ENCODE data around the gene TRIM2.

Gene TRIM2

DNA sequence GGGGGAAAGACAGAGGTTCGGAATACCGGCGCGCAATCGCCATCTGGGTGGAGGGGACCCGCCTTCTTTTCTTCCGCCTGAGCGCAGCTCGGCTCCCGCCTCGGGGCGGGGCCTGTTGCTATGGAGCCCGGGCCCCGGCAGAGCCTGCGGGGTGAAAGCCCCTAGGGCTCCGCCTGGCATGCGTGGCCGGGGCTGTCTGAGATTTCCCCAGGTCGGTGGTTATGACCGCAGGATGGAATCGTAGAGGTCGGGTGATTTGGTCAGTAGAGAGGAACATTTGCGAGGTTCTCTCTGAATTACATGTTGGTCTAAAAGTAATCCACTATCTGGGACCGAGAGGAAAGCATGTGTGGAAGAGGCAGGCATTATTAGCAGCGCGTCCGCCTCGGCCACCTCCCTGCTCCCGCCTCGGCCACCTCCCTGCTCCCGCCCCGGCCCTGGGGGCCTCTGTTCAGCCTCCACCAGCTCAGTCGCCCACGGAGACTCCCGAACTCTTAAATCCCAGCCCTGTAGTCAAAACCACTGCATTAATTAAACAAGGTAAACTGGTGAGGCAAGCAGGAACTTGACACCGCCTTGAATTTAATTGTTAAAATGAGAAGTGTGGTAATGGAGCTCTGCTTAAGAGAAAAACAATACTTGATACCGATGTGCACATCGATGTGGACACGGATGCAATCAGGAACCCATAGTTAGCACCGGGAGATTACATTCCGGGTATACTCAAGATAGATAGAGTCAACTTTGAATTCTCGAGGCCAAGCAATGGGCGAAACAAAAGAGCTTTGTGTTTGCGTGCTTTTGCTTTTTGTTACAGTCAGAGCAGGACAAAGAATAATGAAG lies 45.2 kb downstream of the TRIM2 start:
- H3K4me3 ChIP-seq (ENCODE audit: control insufficient read depth, low read depth, low read length) = peak overlapping the region; percentile 55
- peak; percentile 53 for DNase-seq (ENCODE audit: low read depth)
- no peak for TF ChIP-seq CTCF (conservative IDR thresholded peaks at IDR 0.05; ENCODE audit: control insufficient read depth, insufficient read depth, low read depth, low read length)

DNA sequence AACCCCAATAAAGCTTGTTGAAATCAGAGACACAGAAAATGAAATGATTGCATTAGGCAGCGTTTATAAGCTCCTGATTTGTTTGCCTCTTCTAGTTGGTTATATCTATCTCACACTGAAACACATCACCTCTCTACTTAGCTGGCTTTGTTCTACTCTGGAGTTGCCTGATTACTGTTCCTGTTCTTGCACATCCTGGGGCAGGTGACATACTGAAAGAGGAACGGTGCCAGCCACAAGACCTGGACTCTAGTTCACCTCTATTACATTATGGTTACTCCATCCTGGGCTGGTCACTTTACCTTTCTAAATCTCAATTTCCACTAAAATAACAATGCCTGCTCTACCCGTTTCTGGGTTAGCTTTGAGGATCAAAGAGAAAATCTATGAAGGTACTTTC lies 47.9 kb downstream of the TRIM2 start:
- DNase-seq (ENCODE audit: low read depth) = no peak
- no peak for TF ChIP-seq CTCF (conservative IDR thresholded peaks at IDR 0.05; ENCODE audit: control insufficient read depth, insufficient read depth, low read depth, low read length)
- H3K4me3 ChIP-seq (ENCODE audit: control insufficient read depth, low read depth, low read length) = no peak overlapping the region

DNA sequence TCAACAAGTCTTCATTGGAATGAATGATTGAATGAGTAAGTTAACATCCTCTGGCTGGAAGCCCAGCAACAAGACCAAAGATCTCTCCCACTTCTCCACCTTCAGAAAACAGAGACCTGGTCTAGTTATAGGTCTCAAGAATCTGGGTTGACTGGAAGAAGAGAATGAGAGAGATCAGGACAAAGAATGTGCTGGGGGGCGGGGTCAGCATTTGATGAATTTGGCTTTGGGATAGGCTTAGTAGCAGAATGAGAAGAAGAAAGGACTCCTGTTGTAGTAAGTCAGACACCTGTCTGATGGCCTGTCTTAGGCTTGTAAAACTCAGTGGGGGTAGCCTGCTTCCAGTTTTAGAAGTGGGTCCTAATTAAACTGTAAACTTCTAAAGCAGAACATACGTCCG lies 51.0 kb downstream of the TRIM2 start:
- DNase-seq (ENCODE audit: low read depth) = no peak
- no peak for TF ChIP-seq CTCF (conservative IDR thresholded peaks at IDR 0.05; ENCODE audit: control insufficient read depth, insufficient read depth, low read depth, low read length)

DNA sequence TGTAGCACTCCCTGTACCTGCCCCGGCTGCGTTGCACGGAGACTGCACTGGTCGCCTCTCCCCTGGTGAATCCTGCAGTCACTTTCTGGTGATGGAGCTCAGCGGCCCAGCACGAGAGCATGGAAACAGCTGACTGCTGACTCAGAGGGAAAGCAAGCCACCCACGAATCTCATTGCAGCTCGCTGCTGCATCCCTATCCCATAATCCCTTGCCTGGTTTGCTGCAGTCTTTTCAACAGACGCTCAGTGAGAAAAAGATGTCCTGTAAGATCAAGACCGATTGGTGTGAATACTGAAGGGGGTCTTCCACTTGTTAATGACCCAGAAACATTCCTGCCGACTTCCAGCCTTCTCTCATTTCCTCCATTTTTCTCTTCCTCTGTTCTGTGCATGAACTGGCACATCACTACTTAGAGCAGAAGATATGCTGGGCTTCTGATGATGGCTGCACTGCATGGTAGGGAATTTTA lies 52.9 kb downstream of the TRIM2 start:
- TF ChIP-seq CTCF (conservative IDR thresholded peaks at IDR 0.05; ENCODE audit: control insufficient read depth, insufficient read depth, low read depth, low read length) = no peak
- DNase-seq (ENCODE audit: low read depth) = peak; percentile 70
- H3K4me3 ChIP-seq (ENCODE audit: control insufficient read depth, low read depth, low read length) = peak overlapping the region; percentile 19

More for the DNA sequence above, 51.0 kb downstream of the TRIM2 start:
- H3K4me3 ChIP-seq (ENCODE audit: control insufficient read depth, low read depth, low read length) = no peak overlapping the region

DNA sequence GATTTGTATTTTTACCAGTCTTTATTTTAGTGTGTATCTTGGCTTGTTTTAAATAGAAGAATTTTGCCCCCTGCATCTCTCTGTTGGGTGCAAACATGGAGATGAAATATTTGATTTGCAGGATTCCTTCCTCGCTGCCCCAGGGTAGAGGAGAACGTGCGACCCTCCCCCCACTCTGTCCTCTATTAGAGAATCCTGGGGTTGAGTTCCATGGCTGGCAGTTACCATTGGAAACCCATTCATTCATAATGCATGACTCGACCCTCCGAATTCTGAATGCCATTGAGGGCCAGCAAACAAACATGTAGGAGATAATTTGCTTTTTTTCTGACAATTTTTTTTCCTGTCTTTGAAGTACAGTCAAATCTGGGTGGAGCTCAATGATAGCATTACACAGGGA lies 53.7 kb downstream of the TRIM2 start:
- TF ChIP-seq CTCF (conservative IDR thresholded peaks at IDR 0.05; ENCODE audit: control insufficient read depth, insufficient read depth, low read depth, low read length) = no peak
- H3K4me3 ChIP-seq (ENCODE audit: control insufficient read depth, low read depth, low read length) = no peak overlapping the region
- DNase-seq (ENCODE audit: low read depth) = no peak

DNA sequence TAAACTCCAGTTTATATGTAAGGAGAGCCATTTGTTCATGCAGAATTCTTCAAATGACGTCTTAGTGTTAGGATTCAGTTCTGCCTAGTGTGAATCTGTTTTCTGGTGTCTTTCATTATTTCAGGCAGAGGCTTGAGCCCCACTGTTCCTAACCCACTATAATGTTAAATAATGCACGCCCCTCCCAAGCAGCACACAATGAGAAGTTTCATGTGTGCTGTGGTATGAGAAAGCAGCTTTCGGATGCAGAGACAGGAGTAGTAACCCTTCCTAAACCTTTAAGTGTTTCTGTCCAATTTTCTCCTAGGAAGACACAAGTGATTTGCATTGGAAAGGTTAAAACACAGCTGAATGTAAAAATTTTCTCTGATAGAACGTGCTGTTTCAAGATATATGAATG lies 54.5 kb downstream of the TRIM2 start:
- no peak overlapping the region for H3K4me3 ChIP-seq (ENCODE audit: control insufficient read depth, low read depth, low read length)
- no peak for DNase-seq (ENCODE audit: low read depth)
- no peak for TF ChIP-seq CTCF (conservative IDR thresholded peaks at IDR 0.05; ENCODE audit: control insufficient read depth, insufficient read depth, low read depth, low read length)
